ENCODE measurements around the gene MIS18BP1.

- TF ChIP-seq CTCF (IDR thresholded peaks at IDR 0.05), result no peak
- TF ChIP-seq POLR2A (IDR thresholded peaks at IDR 0.05), result no peak
- TF ChIP-seq POLR2AphosphoS5 (IDR thresholded peaks at IDR 0.05), result no peak
These were observed 96.9 kb downstream of the MIS18BP1 start for GRCh38 chr14:45156067-45156466.
